ENCODE results near the gene ALOXE3.

The ALOXE3 gene

DNA sequence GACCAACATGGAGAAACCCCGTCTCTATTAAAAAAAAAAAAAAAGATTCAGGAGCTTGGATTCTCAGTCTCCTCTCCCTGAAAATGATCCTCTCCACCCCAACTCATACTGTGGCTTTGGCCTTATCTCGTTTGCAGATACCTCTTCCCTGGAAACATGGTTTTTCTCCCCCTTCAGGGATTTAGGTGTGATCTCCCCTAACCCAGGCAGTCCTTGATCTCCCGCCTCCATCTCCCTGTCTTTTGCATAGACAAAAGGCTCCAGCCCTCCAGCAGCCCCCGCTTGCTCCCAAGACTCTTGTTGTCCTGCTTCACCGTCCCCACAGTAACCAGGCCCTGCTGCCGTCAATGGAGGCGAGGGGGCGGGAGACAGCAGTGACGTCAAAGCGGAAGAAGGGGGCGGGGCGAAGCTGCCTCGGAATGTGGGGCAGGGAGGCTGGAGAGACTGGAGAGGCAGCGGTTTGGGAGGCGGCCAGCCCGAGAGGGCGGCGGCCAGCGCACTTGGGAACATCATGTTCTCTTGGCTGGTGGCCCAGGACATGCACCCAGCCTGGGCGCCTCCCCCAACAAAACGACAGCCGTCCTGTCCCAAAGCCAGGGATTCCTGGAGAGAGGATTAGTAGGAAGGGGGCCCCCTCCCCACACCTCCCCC is 35.8 kb upstream of the ALOXE3 start:
- peak; percentile 91 for DNase-seq (ENCODE audit: low read depth)

DNA sequence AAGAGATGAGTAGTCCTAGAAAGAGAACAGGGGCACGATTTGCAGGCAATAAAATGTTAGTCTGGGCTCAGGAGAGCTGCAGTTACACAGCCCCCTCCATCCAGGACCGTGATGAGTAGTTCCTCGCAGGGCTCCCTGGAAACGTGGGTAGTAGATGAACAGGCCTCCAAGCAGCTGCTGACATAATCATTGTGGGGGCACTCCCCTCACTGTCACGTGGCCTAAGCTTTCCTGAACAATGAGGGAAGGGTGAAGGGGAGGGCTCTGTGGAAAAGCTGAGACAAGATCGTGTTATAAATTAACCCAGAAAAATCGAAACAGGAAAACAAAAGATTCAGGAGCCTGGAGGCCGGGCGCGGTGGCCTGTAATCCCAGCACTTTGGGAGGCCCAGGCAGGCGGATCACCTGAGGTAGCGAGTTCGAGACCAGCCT is 35.2 kb upstream of the ALOXE3 start:
- DNase-seq (ENCODE audit: low read depth): peak; percentile 85

DNA sequence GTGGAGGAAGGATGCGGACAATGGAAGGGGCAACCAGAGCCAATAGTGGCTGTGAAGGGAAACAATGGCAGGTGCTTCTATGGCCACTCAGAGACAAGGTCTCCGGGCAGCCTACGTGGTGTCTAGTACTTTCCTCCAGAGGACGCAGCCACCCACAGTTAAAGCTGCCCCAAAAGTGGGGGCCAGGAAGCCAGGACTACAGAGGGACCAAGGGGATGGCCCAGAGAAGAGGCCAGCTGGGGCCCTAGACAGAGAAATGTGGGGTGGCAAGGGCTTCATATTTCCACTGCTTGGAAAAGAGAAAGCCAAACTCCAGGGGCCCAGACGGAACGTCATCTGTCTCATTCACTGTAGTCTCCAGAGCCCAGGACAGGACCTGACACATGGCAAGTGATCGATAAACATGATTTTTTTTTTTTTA is 34.7 kb upstream of the ALOXE3 start:
- no peak for DNase-seq (ENCODE audit: low read depth)

DNA sequence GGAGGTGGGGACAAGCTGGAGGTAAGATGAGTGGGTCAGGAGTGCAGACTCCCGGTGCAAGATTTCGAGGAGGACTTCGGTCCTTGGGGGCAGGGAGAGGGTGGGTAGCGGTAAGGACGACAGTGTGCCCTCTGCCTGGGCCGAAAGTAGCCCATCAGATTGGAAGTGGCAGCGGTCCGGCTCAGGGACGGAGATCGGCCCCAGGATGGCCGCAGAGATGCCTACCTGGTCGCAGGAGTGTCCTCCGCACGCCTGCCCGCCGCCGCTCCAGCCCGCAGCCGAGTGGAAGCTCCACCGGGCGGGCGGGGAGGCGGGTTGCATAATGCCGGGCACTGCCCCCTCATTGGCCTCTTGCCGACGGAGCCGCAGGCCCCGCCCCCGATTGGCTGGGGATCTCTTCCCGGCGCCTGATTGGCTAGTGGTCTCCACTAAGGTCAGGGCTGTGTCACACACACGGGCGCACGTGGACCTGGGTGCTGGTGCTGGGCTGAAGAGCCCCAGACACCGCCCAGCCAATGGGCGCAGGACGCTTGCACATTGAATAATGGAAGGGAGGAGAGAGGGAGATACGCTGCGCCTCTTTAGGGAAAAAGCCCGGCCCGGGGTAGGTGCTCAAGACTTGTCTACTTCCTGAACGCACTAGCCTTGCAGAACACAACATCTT is 33.9 kb upstream of the ALOXE3 start, which contains the start of gene PER1:
Gene PER1, minus strand, starts transcription at position 293 of the 664 bp plus-strand sequence. CDS start 1,698 bp downstream, outside the sequence.
- no peak for DNase-seq (ENCODE audit: low read depth)

DNA sequence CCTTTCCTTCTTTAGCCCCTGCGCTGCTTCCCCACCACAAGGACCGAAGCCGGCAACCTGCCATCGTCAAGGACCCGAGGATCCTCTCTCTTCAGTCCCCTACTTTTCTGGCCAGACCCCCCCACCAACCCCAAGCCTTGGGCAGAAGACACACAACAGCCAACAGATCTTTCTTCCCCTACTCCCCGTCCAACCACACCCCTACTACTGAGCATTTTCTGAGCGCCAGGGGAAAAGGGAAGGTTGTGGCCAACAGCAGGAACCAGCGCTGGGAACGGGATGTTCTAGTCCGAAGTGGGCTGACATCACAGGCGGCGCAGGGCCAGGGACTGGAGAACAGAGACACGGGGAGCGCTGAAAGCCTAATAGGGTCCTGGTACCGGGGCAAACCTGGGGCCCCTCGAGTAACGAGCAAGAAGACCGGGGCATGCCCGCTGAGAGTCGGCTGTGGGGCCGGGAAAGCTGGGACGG is 33.4 kb upstream of the ALOXE3 start:
- no peak for DNase-seq (ENCODE audit: low read depth)

DNA sequence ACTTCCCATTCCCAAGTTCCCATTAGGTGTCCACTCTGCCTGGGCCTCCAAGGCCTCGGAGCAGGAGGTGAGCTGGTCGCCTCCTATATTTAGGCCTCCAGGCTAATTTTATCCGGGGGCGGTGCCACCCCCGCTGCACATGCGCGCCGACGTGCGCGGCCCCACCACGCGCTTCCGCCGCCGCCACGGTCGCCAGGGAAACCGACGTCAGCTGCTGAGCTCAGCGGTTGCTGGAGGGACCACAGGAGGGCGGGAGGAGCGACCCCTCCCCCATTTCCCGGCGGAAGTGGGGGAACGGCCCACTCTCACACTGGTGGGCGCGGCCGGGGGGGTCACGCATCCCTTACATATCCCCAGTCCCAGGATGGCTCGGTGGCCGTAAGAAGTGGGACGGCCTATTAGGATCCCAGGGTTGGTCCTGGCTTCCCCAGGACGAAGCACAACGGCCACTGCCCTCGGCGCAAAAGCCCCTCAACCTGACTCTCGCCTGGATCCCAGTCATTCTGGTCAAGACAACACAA is 32.9 kb upstream of the ALOXE3 start:
- DNase-seq (ENCODE audit: low read depth): no peak

DNA sequence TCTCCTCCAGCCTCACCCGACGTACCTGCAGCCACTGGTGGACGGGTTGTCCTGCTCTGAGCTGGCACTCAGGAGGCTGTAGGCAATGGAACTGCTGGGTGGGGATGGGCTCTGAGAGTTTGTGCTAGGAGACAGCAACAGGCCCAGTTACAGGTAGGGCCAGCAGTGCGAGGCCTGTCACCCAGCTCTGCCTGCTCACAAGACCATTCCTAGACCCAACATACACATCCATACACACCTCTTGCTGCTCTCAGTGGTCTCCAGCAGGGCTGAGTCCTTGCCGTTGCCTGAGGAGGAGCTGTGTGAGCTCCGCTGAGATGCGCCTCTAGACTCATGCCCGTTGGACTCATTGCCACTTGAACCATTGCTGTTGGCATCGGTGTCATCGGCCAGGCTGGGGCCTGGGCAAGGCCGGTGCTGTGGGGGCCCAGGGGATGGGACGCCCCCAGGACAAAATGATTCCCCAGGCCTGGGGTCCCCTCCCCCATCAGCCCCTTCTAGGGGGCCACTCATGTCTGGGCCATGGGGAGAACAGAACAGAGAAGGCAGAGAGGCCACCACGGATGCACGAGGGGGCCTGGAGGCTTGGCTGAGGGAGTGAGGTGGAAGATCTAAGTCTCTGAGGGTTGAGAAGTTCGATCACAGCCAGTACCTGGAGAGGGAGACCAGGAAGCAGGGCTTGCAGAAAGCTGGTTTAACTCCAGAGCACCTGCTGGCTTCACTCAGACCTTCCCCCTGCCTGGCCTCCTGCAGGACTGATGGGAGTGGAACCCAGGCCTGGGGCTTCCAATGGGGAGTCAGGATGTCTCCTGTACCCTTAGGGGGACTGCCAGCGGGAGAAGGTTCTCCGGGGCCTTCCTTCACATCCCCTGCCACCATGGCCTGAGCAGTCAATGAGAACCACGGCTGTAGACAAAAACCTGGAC is 32.1 kb upstream of the ALOXE3 start:
- no peak for DNase-seq (ENCODE audit: low read depth)

DNA sequence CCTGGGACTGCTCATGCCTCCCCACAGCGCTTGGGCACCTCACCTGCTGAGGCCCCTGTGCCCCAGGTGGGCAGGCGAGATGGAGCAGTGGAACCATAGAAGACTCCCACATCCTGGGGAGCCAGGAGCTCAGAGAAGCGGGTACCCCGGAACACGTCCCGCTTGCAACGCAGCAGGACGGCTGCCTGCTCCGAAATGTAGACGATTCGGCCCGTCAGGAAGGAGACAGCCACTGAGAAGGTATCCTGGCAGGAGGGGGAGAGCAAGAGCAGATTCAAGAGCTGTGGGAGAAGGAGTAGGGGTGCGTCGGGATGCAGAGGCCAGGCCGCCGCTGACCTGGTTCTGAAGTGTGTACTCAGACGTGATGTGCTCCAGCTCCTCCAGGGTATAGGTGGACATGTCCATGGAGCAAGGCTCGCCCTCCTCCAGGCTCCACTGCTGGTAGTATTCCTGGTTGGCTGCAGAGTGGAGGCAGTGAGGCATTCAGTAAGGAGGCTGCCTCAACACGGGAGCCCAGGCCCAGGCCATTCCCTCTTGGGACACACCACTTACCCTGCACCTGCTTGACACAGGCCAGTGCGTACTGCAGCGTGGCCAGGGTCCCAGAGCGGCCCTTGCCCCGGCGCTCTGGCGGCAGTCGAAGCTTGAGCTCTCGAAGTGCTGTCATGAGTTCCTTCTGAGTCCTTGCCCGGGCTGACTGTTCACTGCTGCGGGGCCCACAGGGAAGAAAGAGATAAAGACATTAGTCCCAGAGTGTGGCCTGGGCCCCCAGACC is 31.3 kb upstream of the ALOXE3 start:
- DNase-seq (ENCODE audit: low read depth): no peak

DNA sequence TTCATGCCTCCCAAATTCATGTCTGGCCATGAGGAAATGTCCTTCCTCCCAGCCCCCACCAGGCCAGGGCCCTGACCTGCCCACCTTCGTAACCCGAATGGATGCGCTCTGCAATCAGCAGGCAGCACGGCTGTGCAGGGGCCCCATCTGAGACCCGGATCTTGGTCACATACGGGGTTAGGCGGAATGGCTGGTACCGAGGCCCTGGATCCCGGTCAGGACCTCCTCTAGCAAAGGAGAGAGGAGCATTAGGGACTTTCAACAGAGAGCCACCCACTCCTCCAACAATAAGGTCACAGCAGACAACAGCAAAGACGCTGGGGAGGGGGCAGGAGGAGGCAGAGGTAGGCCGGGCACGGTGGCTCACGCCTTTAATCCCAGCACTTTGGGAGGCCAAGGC is 30.2 kb upstream of the ALOXE3 start:
- no peak for DNase-seq (ENCODE audit: low read depth)

DNA sequence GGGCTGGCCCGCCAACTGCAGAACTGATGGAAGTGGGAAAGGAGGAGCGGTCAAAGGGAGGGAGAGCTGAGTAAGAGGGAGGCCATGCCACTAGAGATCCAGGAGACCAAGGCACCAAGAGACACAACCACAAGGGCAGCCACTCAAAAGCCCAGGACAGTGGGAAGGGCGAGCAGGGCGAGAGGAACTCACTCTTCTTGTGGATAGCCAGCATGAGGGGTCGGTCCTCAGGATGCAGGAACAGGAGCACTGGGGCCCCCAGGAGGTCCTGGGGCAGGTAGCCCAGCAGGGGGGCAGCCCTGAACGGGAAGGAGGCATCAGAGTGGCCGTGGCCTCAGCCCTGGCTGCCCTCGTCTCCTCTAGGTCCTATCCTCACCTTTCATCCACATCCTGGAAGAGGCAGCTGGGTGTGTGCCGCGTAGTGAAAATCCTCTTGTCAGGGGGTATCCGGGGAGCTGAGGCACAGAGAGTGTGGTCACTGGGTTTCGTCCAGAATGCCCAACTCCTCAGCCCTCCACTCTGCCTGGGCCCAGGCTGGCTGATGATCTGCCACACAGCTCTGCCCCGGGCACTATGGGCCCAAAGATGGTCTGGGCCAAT is 29.6 kb upstream of the ALOXE3 start:
- DNase-seq (ENCODE audit: low read depth): no peak

DNA sequence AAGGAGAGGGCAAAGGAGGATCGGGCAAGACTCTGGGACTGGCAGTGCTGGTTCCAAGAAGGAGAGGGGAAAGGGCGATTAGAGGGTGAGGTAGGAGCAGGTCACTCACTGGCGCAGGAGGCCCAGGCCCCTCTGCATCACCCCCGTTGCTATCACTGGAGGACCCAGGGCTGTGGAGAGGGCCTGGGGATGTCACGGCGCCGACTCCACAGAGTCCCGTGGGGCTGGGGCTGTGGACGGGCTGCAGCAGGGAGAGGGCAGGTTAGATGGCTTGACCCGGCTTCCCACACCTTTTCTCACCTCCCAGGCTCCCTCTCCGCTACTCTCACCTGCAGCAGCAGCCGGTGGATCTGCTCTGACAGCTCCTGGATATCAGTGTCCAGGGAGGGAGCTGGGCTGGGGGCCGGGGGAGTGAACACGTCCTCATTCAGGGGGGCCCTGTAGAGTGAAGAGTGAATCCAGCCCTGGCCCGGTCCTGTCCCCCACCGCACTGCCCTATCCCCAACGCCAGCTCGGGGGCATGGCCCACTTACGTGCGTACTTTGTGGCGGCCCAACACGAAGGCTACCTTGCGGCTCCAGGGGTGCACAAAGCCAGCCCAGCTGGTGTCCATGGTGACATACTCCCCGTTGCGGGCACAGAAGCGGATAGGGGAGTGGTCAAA is 29.0 kb upstream of the ALOXE3 start:
- DNase-seq (ENCODE audit: low read depth): no peak

DNA sequence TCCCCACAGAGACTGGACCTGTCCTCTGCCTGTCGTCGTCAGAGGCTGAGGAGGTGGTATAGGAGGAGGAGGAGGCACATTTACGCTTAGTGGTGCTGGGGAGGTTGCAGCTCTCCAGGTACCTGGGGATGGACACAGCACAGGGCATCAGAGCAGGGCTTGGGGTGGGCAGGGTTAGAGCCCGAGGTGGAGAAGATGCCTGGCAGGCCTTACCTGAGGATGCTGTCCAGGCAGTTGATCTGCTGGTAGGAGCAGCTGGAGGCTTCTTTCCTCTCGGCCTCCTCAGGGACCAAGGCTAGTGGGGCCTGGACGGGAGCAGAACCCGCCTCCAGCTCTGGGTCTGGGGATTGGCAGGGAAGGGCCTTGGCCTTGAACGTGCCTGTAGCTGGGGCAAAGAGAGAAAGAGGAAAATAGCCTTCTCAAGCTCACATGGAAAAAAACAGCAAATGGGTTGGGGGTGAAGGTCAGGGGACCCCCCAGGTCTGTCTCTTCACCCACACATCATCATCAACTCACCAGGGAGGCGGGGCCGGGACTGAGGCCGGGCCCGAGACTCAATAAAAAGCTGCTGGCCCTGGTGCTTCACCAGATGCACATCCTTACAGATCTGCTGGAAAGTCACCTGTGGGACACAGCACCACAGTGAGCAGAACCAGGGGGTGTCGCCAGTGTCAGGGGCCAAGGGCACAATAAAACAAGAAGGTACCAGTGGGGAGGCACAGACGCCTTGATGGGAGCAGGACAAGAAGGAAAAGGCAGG is 28.2 kb upstream of the ALOXE3 start:
- no peak for DNase-seq (ENCODE audit: low read depth)

DNA sequence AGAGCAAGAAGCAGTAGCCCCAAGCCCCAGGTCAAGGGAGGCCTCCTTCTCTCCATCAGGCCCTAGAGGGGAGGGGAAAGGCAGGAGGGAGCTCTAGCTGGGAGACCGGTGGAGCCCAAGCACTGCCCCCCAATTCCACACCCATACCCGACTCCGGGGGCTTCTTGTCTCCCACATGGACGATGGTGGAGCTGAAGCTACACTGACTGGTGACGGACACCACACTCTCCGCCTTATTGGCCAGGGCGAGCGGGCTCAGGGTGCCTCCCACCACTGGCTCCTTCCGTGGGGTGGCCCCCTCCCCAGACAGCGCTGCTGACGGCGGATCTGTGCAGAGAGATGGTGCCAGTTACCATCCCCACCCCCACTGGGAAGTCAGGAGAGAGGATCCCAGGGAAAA is 27.5 kb upstream of the ALOXE3 start:
- DNase-seq (ENCODE audit: low read depth): no peak

DNA sequence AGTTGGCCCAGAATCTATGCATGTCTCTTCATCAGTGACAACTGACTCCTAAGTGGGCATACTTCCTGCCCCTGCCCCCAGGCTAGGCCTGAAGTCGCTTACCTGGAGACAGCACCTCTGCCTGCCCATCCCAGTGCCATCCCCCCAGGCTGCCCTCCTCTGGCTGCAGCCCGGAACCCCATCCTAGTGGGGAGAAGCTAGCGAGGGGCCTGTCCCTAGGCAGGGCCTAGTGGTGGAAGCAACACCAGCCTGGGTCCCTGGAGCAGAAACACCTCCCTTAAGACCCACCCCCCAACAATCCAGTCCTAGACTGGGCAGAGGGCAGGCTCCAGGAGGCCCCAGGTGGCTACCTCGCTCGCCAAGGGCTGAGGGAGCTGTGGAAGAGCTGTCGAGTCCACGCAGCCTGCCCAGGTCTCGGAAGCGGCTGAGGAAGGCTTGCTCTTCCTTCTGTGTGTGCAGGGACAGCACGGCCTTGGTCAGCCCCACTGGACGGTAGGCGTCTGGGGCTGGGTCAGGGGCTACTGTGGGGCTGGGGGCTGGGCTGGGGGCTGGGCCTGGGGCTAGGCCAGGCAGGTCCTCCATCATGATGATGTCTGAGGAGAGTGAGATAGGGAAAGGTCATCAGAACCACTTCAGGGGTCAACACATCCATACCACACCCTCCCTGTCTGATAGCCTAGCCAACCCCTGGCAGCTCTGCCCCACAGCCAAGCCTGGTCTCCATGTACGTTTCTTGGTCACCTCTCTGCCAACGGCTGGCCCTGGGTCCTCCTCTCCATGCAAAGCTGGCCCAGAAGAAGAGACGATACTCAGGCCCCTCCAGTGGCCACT is 26.3 kb upstream of the ALOXE3 start:
- no peak for DNase-seq (ENCODE audit: low read depth)

DNA sequence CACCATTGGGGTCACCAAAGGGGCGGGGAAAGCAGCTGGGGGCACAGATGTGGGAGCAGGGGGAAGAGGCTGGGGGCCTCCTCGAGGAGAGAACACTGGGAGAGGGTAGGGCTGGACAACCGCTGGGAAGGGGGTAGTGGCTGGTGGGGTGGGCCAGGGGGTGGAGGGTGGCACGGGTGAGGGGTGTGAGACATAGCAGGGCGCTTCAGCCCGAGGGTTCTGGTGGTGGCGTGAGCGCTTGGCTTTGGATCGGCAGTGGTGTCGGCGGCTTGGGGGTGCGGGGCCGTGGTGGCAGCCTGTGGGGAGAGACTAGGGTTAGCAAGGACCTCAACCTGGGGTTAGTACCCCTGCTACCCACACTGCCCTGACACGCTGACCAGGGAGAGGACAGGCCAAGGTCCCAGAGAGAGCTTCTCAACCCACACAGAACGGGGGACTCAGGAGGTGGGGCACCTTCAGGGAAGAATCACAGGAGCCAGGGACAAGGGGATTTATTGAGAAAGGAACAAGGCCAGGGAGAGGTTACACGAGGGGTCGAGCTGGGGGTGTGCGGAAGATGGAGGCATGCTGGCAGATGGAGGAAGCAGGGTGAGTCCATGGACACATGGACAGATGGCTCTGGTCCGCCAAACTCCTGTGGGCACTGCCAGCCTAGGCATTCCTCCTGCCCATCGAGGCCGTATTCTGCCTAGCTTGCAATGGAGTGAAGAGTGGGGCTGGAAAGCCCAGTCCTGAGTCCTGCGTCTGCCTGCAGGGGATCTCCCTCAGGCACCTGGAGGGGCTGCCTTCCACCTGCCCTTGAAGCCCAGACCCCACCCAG is 25.5 kb upstream of the ALOXE3 start:
- no peak for DNase-seq (ENCODE audit: low read depth)

DNA sequence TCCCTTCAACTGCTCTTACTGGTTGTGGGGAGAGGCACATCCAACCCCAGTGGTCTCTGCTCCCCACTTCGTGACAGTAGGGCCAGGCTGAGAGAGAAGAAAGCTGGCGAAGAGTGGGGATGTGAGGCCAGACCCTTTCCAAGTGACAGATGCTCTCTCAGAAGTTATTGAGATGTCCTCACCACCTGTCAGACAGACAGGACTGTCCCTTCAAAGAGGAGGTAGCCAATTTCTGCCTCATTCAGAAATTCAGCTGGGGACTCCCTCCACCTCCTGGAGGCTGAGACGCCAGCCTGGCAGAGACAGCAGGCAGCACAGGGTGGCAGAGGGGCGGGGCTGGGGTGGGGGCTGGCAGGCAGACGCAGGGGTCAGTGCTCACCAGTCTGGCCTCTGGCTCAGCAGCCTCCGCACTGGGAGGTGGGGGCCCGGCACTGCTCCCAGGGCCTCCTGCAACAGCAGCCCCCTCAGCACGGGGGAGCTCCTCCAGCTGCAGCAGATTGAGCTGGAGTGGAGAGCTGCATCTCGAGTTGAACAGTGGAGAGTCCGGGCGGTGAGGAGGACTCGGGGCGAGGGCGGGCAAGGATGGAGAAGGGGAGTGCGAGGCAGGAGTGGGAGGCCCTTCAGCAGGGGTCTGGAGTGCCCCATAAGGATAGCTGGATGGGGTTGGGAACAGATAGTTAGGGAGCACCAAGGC is 24.7 kb upstream of the ALOXE3 start:
- no peak for DNase-seq (ENCODE audit: low read depth)

DNA sequence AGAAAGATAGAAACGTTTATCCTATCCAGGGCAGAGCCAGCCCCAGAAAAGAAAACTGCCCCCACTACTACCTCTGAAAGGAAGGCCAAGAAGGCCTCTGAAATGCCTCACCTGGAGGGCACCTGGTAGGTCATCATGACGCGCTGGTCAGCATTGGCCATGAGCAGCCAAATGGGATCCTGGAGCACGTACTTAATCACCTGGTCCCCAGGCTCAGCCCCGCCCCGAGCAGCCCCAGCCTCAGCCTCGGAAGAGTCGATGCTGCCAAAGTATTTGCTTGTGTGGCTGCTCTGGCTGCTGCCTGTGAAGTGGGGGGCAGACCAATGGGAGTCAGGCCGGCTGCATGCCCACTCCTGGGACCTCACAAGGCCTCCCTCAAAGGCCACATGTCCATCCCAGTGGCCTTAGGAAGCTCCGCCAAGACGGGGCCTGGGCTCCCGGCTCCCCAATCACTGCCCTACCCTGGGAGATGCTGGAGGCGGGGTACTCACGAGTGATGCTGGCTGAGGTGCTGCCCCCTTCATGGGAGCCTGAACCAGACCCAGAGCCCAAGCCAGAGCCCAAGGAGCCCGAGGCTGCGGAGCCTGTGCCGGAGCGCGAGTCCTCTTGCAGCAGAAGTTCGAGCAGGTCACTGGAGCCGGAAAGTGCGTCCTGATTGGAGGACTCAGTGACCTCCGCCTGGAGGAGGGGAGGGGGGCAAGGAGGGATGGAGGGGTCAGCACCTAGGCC is 24.0 kb upstream of the ALOXE3 start:
- DNase-seq (ENCODE audit: low read depth): no peak

All from HS-5 (cell line).